ENCODE data around the gene RAVER1. TPM values are rescaled to one million over a fixed set of nuclear protein-coding genes. Genes with fewer than 3 reads are reported as not detected.
A peak's percentile ranks its signal among the peaks of the same experiment; 100 is the strongest.

RAVER1 gene
- total RNA-seq, 1 donor from 2014 or later, result 25.5 TPM

DNA sequence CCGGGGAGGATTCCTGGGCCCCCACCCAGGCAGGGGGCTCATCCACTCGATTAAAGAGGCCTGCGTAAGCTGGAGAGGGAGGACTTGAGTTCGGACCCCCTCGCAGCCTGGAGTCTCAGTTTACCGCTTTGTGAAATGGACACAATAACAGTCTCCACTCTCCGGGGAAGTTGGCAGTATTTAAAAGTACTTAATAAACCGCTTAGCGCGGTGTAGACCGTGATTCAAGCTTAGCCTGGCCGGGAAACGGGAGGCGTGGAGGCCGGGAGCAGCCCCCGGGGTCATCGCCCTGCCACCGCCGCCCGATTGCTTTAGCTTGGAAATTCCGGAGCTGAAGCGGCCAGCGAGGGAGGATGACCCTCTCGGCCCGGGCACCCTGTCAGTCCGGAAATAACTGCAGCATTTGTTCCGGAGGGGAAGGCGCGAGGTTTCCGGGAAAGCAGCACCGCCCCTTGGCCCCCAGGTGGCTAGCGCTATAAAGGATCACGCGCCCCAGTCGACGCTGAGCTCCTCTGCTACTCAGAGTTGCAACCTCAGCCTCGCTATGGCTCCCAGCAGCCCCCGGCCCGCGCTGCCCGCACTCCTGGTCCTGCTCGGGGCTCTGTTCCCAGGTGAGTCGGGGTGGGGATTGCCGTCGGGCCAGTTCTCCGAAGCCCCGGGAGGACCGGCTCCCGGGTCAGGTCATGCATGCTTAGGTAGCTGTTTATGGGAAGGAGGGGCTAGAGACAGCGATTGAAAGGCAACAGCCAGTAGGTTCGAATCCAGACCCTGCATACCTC, 62.5 kb downstream of the RAVER1 start, which contains the start of gene ICAM1:
ICAM1 (plus strand) TSS at position 505 of the 779 bp plus-strand sequence; CDS start at position 545, 40 bp downstream.
- Histone ChIP-seq H3K9me3 (no peaks in the 10 kb centered on the region), H3K36me3 (no peaks in the 10 kb centered on the region), H3K4me1 (peaks cover 17% of the 10 kb centered on the region), H3K27me3 (no peaks in the 10 kb centered on the region), H3K4me3 (peak within 1 kb of the TSS; percentile 44 to 48), H3K27ac (peak within 1 kb of the TSS; percentile 68)
- no peak for DNase-seq (ENCODE audit: extremely low spot score in 2 of 2)
- peak in 1 of 2 donors; percentile 53 for TF ChIP-seq POLR2A (IDR thresholded peaks at IDR 0.05)
- TF ChIP-seq, protein P1, sequence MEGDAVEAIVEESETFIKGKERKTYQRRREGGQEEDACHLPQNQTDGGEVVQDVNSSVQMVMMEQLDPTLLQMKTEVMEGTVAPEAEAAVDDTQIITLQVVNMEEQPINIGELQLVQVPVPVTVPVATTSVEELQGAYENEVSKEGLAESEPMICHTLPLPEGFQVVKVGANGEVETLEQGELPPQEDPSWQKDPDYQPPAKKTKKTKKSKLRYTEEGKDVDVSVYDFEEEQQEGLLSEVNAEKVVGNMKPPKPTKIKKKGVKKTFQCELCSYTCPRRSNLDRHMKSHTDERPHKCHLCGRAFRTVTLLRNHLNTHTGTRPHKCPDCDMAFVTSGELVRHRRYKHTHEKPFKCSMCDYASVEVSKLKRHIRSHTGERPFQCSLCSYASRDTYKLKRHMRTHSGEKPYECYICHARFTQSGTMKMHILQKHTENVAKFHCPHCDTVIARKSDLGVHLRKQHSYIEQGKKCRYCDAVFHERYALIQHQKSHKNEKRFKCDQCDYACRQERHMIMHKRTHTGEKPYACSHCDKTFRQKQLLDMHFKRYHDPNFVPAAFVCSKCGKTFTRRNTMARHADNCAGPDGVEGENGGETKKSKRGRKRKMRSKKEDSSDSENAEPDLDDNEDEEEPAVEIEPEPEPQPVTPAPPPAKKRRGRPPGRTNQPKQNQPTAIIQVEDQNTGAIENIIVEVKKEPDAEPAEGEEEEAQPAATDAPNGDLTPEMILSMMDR (IDR thresholded peaks at IDR 0.05), result no peak
- TF ChIP-seq POLR2AphosphoS5 (IDR thresholded peaks at IDR 0.05; ENCODE audit: insufficient read depth in 1 of 2, low read depth in 1 of 2), result peak; percentile 61 to 85
- intact Hi-C loops (cut with DNase I), result loop anchor here (5.0 kb wide), 1 partner anchor 61 kb away; the partner anchor contains the start of gene RAVER1

DNA sequence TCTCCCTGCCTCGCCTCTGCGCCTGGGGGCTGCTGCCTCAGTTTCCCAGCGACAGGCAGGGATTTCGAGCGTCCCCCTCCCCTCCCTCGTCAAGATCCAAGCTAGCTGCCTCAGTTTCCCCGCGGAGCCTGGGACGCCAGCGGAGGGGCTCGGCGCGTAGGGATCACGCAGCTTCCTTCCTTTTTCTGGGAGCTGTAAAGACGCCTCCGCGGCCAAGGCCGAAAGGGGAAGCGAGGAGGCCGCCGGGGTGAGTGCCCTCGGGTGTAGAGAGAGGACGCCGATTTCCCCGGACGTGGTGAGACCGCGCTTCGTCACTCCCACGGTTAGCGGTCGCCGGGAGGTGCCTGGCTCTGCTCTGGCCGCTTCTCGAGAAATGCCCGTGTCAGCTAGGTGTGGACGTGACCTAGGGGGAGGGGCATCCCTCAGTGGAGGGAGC, 63.1 kb downstream of the RAVER1 start:
- TF ChIP-seq, protein P1 (IDR thresholded peaks at IDR 0.05), result no peak
- TF ChIP-seq POLR2AphosphoS5 (IDR thresholded peaks at IDR 0.05; ENCODE audit: insufficient read depth in 1 of 2, low read depth in 1 of 2) (no peak), POLR2A (IDR thresholded peaks at IDR 0.05) (no peak)
- no peak for DNase-seq (ENCODE audit: extremely low spot score in 2 of 2)
- Histone ChIP-seq H3K4me1 (peaks cover 17% of the 10 kb centered on the region), H3K27me3 (no peaks in the 10 kb centered on the region), H3K36me3 (no peaks in the 10 kb centered on the region), H3K4me3 (peak overlapping the region; percentile 44 to 48), H3K9me3 (no peaks in the 10 kb centered on the region), H3K27ac (peak overlapping the region; percentile 68)
- intact Hi-C loops (cut with DNase I), result loop anchor here (5.0 kb wide), 1 partner anchor 62 kb away; the partner anchor contains the start of gene RAVER1

DNA sequence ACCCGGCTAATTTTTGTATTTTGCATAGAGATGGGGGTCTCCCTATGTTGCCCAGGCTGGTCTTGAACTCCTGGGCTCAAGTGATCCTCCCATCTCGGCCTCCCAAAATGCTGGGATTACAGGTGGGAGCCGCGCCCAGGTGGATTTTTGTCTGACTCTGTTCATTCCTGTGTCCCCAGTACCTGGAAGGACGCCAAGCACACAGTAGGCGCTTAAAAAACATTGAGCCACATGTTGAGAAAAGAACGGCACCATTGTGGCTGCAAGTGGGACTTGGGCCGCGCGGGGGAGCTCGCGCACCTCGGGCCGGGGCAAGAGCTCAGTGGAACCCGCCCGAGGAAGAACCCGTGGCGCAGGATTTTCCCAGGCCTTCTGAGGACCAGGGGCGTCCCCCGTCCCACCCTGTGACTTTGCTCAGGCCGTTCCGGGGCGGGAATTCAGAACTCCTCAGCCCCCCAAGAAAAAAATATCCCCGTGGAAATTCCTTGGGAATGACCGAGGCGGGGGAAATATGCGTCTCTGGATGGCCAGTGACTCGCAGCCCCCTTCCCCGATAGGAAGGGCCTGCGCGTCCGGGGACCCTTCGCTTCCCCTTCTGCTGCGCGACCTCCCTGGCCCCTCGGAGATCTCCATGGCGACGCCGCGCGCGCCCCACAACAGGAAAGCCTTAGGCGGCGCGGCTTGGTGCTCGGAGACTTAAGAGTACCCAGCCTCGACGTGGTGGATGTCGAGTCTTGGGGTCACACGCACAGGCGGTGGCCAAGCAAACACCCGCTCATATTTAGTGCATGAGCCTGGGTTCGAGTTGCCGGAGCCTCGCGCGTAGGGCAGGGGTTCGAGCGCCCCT, 63.8 kb downstream of the RAVER1 start:
- no peak for DNase-seq (ENCODE audit: extremely low spot score in 2 of 2)
- peak; percentile 44 to 56 for TF ChIP-seq POLR2AphosphoS5 (IDR thresholded peaks at IDR 0.05; ENCODE audit: insufficient read depth in 1 of 2, low read depth in 1 of 2)
- TF ChIP-seq, protein P1 (IDR thresholded peaks at IDR 0.05), result peak; percentile 91 to 98 (median 93)
- TF ChIP-seq POLR2A (IDR thresholded peaks at IDR 0.05), result no peak
- Histone ChIP-seq H3K9me3 (no peaks in the 10 kb centered on the region), H3K27me3 (no peaks in the 10 kb centered on the region), H3K36me3 (no peaks in the 10 kb centered on the region), H3K4me1 (peaks cover 17% of the 10 kb centered on the region), H3K27ac (peak overlapping the region; percentile 68), H3K4me3 (peak overlapping the region; percentile 44 to 48)
- intact Hi-C loops (cut with DNase I), result loop anchor here (2.0 to 5.0 kb wide), 2 partner anchors 63 to 121 kb away; partner anchors contain the start of gene RAVER1

DNA sequence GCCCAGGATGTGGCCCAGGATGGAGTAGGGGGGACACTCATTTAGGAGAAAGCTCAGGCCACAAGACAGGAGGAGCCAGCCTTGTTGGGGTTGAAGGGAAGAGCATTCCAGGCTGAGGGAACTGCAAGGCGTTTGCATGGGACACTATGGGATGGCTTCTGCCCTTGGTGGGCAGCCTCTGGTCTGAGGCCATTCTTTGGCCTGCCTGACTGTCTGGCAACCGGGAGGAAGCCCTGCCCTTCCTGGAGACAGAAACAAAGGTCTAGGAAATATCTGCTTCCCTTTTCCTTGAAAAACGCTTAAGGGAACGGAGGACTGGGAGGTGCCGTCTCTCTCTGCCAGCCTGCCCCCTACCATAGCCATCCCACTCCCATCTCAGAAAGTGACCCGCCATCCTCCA, 65.3 kb downstream of the RAVER1 start:
- Histone ChIP-seq H3K4me3 (no peak overlapping the region), H3K9me3 (no peaks in the 10 kb centered on the region), H3K36me3 (no peaks in the 10 kb centered on the region), H3K27me3 (no peaks in the 10 kb centered on the region), H3K4me1 (peaks cover 17% of the 10 kb centered on the region), H3K27ac (no peak overlapping the region)
- intact Hi-C loops (cut with DNase I), result loop anchor here (2.0 kb wide), 1 partner anchor 123 kb away; no protein-coding TSS in a partner anchor
- TF ChIP-seq, protein P1 (IDR thresholded peaks at IDR 0.05), result no peak
- TF ChIP-seq POLR2AphosphoS5 (IDR thresholded peaks at IDR 0.05; ENCODE audit: insufficient read depth in 1 of 2, low read depth in 1 of 2) (no peak), POLR2A (IDR thresholded peaks at IDR 0.05) (no peak)
- DNase-seq (ENCODE audit: extremely low spot score in 2 of 2), result no peak

All from vagina (tissue), 2 donors.